K562 (cell line): Measurements from ENCODE around the gene SPATA19. TPM values are rescaled to one million over a fixed set of nuclear protein-coding genes. Genes with fewer than 3 reads are reported as not detected.

Source experiments
- ATAC-seq: fragments of 200-7000 bp; cut with Tn5 transposase; 3 replicates; pipeline ENCODE4 v1.9.1; 2020; ENCODE audit warnings: moderate library complexity
- BruUV-seq: library from RNA; stranded (reverse); fragments of 400-500 nt; replicated peaks from 2 replicates; lab custom pipeline; 2021; lab: Mats Ljungman, UMichigan
- CTCF ChIA-PET: fragments of 300-600 bp; formaldehyde crosslinking; extraction: SDS; loops from one replicate; lab custom pipeline; 2021; ENCODE audit warnings: low intra/inter-chr PET ratio; lab: Yijun Ruan, JAX
- POLR2A ChIA-PET: fragments of 300-600, 350-650 bp; sonication (Branson Sonifier 250); formaldehyde crosslinking; extraction: SDS; loops from one replicate; lab custom pipeline; 2021; ENCODE audit warnings: antibody characterized with exemption, inconsistent platforms; lab: Yijun Ruan, JAX
- DNase-seq, 4 experiments: peaks; one replicate each; pipeline versions ENCODE4 v3.0.0 to v3.0.0-alpha.2; 2011 to 2018; ENCODE audit warnings: low spot score in 3 of 4, mixed read lengths in 3 of 4; ENCODE audit errors: extremely low read depth in 1 of 4
- FAIRE-seq: peaks from 2 replicates; lab custom pipeline; 2011; peaks lifted over from hg19 to GRCh38; lab: Jason Lieb, UNC
- H2AFZ ChIP-seq: 2 replicates; pipeline ENCODE4 v1.6.0; 2011; ENCODE audit warnings: low read depth, low read length, control low read depth, inconsistent platforms
- H3K27ac ChIP-seq: fragments of 200-600 bp; 3 replicates; pipeline ENCODE4 v1.8.0; 2011; ENCODE audit warnings: low read depth, mild to moderate bottlenecking, control low read depth, inconsistent platforms, low read length, moderate library complexity, mixed read lengths; ENCODE audit errors: extremely low read depth
- H3K27me3 ChIP-seq, 2 experiments: fragments of 300-600 bp in 1 of 2; 2 replicates in 1 of 2; 3 replicates in 1 of 2; pipeline versions ENCODE4 v1.6.0 to v1.8.0; 2011; ENCODE audit warnings: inconsistent platforms in 2 of 2, low read length in 2 of 2, mild to moderate bottlenecking in 1 of 2, mixed read lengths in 1 of 2, moderate library complexity in 1 of 2; ENCODE audit not compliant: control insufficient read depth in 2 of 2, insufficient read depth in 2 of 2
- H3K36me3 ChIP-seq: fragments of 300-600 bp; 3 replicates; pipeline ENCODE4 v1.8.0; 2011; ENCODE audit warnings: mild to moderate bottlenecking, low read length, inconsistent platforms; ENCODE audit not compliant: control insufficient read depth, insufficient read depth
- H3K4me1 ChIP-seq, 2 experiments: fragments of 200-600 bp in 1 of 2; replicated peaks in 1 of 2; 2 replicates in 1 of 2; 3 replicates in 1 of 2; pipeline versions ENCODE4 v1.5.1 to v1.8.0; 2011; ENCODE audit warnings: inconsistent platforms in 2 of 2, low read length in 2 of 2, mild to moderate bottlenecking in 1 of 2, mixed read lengths in 1 of 2, moderate library complexity in 1 of 2; ENCODE audit not compliant: control insufficient read depth in 2 of 2, insufficient read depth in 2 of 2
- H3K4me2 ChIP-seq: 2 replicates; pipeline ENCODE4 v1.6.1; 2011; ENCODE audit warnings: low read length, control low read depth, inconsistent platforms, mixed read lengths; ENCODE audit not compliant: insufficient read depth
- H3K4me3 ChIP-seq: fragments of 200-600 bp; sonication (generic), shearing (Covaris generic); 2 replicates; pipeline ENCODE4 v1.5.1; 2016; ENCODE audit warnings: control low read depth, inconsistent platforms
- H3K79me2 ChIP-seq: fragments of 200-600 bp; 3 replicates; pipeline ENCODE4 v1.8.0; 2011; ENCODE audit warnings: low read length, inconsistent platforms; ENCODE audit not compliant: control insufficient read depth, insufficient read depth
- H3K9ac ChIP-seq, 2 experiments: 2 replicates each; pipeline versions ENCODE4 v1.6.0 to v1.6.1; 2011; ENCODE audit warnings: low read depth in 2 of 2, low read length in 2 of 2, control low read depth in 1 of 2, inconsistent platforms in 1 of 2, mild to moderate bottlenecking in 1 of 2, mixed read lengths in 1 of 2; ENCODE audit not compliant: insufficient read depth in 1 of 2
- H3K9me1 ChIP-seq: one replicate; pipeline ENCODE4 v1.6.0; 2011; ENCODE audit warnings: inconsistent platforms, mild to moderate bottlenecking, low read length, moderate library complexity; ENCODE audit not compliant: control insufficient read depth, insufficient read depth
- H3K9me3 ChIP-seq: replicated peaks from 2 replicates; pipeline ENCODE4 v1.5.1; 2011; ENCODE audit warnings: low read depth, low read length, inconsistent platforms; ENCODE audit not compliant: control insufficient read depth, insufficient read depth
- H4K20me1 ChIP-seq: replicated peaks from 2 replicates; pipeline ENCODE4 v1.6.1; 2011; ENCODE audit warnings: low read length, inconsistent platforms, mixed read lengths; ENCODE audit not compliant: control insufficient read depth, insufficient read depth
- DIDO1 ChIP-seq: fragments of 450-650 bp; IDR thresholded peaks from 2 replicates; pipeline ENCODE4 v1.6.1; 2016; ENCODE audit warnings: low read depth, missing biosample characterization, missing genetic modification characterization
- FOXO4 ChIP-seq: fragments of 450-650 bp; formaldehyde crosslinking; IDR thresholded peaks from 2 replicates; pipeline ENCODE4 v1.4.0; 2020; ENCODE audit warnings: mild to moderate bottlenecking, moderate library complexity
- KAT7 ChIP-seq: sonication (generic); formaldehyde crosslinking; IDR thresholded peaks from 2 replicates; pipeline ENCODE4 v1.8.0; 2022; ENCODE audit warnings: missing genetic modification reagents, mild to moderate bottlenecking, borderline replicate concordance
- KLF16 ChIP-seq: IDR thresholded peaks from 2 replicates; pipeline ENCODE4 v1.6.1; 2016; ENCODE audit warnings: antibody characterized with exemption
- MYBL2 ChIP-seq, 2 experiments: fragments of 450-650 bp in 1 of 2; sonication (generic) in 1 of 2; formaldehyde crosslinking in 1 of 2; IDR thresholded peaks; 2 replicates each; pipeline versions ENCODE4 v1.6.1 to v1.8.1; 2017 to 2022; ENCODE audit warnings: borderline replicate concordance in 1 of 2, inconsistent platforms in 1 of 2, low read depth in 1 of 2, mild to moderate bottlenecking in 1 of 2, missing genetic modification reagents in 1 of 2, moderate library complexity in 1 of 2
- NEUROD1 ChIP-seq: fragments of 150-350 bp; IDR thresholded peaks from 2 replicates; pipeline ENCODE4 v1.6.1; 2014; ENCODE audit warnings: borderline replicate concordance, low read length, low read depth; ENCODE audit not compliant: partially characterized antibody
- PHF20 ChIP-seq: fragments of 450-650 bp; IDR thresholded peaks from 2 replicates; pipeline ENCODE4 v1.6.1; 2018; ENCODE audit not compliant: partially characterized antibody
- RFX1 ChIP-seq: fragments of 450-650 bp; IDR thresholded peaks from 2 replicates; pipeline ENCODE4 v1.6.1; 2016; ENCODE audit warnings: mild to moderate bottlenecking, moderate library complexity
- SIX5 ChIP-seq, 2 experiments: IDR thresholded peaks; 2 replicates each; pipeline ENCODE4 v1.6.1; 2011; ENCODE audit warnings: low read length in 2 of 2, borderline replicate concordance in 1 of 2, low read depth in 1 of 2, mild to moderate bottlenecking in 1 of 2, moderate library complexity in 1 of 2; ENCODE audit not compliant: insufficient read depth in 1 of 2
- VEZF1 ChIP-seq: fragments of 200-800 bp; sonication (Bioruptor generic); IDR thresholded peaks from 2 replicates; pipeline ENCODE4 v1.6.1; 2017; ENCODE audit warnings: missing genetic modification characterization, missing compliant biosample characterization
- ZBTB7A ChIP-seq: IDR thresholded peaks from 2 replicates; pipeline ENCODE4 v1.6.1; 2011; ENCODE audit warnings: low read depth, mild to moderate bottlenecking, low read length, moderate library complexity, borderline replicate concordance; ENCODE audit not compliant: control insufficient read depth
- ZNF551 ChIP-seq: fragments of 250-450 bp; sonication (Bioruptor Pico); IDR thresholded peaks from 2 replicates; pipeline ENCODE4 v1.5.0; 2021; ENCODE audit warnings: mild to moderate bottlenecking, moderate library complexity
- ZNF695 ChIP-seq: fragments of 450-650 bp; formaldehyde crosslinking; IDR thresholded peaks from 2 replicates; pipeline ENCODE4 v1.4.0; 2020; ENCODE audit warnings: mild to moderate bottlenecking, moderate library complexity
- WGBS: fragments of 100-300 bp; shearing (Covaris generic); methylation state at CpG from one replicate; pipeline ENCODE4 v1.1.6; 2016; ENCODE audit warnings: low coverage, mixed read lengths; ENCODE audit not compliant: insufficient coverage; ENCODE audit errors: missing lambda C conversion rate; 5-methylcytosine and 5-hydroxymethylcytosine counted together
- in situ Hi-C: fragments of 300-500 bp; cut with MboI; formaldehyde crosslinking; loops from 4 replicates; pipeline ENCODE4 v1.15.0; 2018; ENCODE audit warnings: inconsistent platforms, mixed read lengths
- intact Hi-C: fragments of 100-400 bp; cut with micrococcal nuclease; formaldehyde crosslinking; loops from 2 replicates; pipeline ENCODE4 v1.14.2; 2022
- polyA plus RNA-seq, 8 experiments: library from polyadenylated mRNA; depleted of rRNA in 4 of 8; stranded (reverse) in 5 of 8; unstranded in 3 of 8; fragments of >200 nt; fragmentation: Nextera tagmentation in 2 of 8; fragmentation: Illumina TruSeq in 1 of 8; extraction: Ambion mirVana in 2 of 8; extraction: Trizol in 1 of 8; gene quantifications; 2 replicates each; pipeline versions ENCODE4 v1.2.1 to v1.2.3, GENCODE V29; 2011 to 2014; ENCODE audit warnings: inconsistent platforms in 1 of 8, missing spikeins in 1 of 8
- total RNA-seq, 7 experiments: library from RNA; depleted of rRNA in 6 of 7; stranded (reverse); fragments of >200 nt in 6 of 7; fragmentation: Illumina TruSeq in 2 of 7; extraction: Trizol in 2 of 7; gene quantifications; 2 replicates each; pipeline versions ENCODE4 v1.2.1 to v1.2.3, GENCODE V29; 2011 to 2021; ENCODE audit warnings: low replicate concordance in 1 of 7

SPATA19 gene
- total and polyA plus RNA-seq, 9 of the 15 experiments (the other 6 are each of a cell fraction or from before 2014, with no cell fraction given): not detected

GRCh38 chr11:133842730-133843129 is 2.6 kb downstream of the SPATA19 start:
- no peak for FAIRE-seq
- no peaks in the 10 kb centered on the region for H3K9me1 ChIP-seq
- no peaks in the 10 kb centered on the region for H3K9me3 ChIP-seq
- no peaks in the 10 kb centered on the region for H3K4me1 ChIP-seq
- ChIA-PET CTCF (no interaction called here), POLR2A (interaction anchor here (0.8 kb wide), 1 partner anchor 13 kb away, joined by 3 read pairs; no protein-coding TSS in a partner anchor)
- H3K27me3 ChIP-seq: no peaks in the 10 kb centered on the region
- 0% methylated on average over 5 of the region's 5 CpGs for WGBS
- no peak overlapping the region for H3K9ac ChIP-seq
- no peak for ATAC-seq
- no peak overlapping the region for H3K4me3 ChIP-seq
- in situ Hi-C loops (loop anchor here (25.0 kb wide), 1 partner anchor 705 kb away; no protein-coding TSS in a partner anchor), intact Hi-C loops (no loop called here)
- no peak overlapping the region for H3K27ac ChIP-seq
- no peak for TF ChIP-seq FOXO4 (CRISPR knock-in tag)
- no peaks in the 10 kb centered on the region for H3K36me3 ChIP-seq
- H3K79me2 ChIP-seq: no peaks in the 10 kb centered on the region
- H4K20me1 ChIP-seq: no peaks in the 10 kb centered on the region
- H3K4me2 ChIP-seq: no peak overlapping the region
- no TSS peak for BruUV-seq
- no peak overlapping the region for H2AFZ ChIP-seq
- no peak for DNase-seq

- 0% methylated on average over 7 of the region's 7 CpGs for WGBS
- no peaks in the 10 kb centered on the region for H4K20me1 ChIP-seq
- H3K27me3 ChIP-seq: no peaks in the 10 kb centered on the region
- FAIRE-seq (no peak), DNase-seq (no peak), ATAC-seq (no peak)
- H3K9ac ChIP-seq: no peak overlapping the region
- no peaks in the 10 kb centered on the region for H3K9me1 ChIP-seq
- H3K79me2 ChIP-seq: no peaks in the 10 kb centered on the region
- no peak overlapping the region for H2AFZ ChIP-seq
- H3K36me3 ChIP-seq: no peaks in the 10 kb centered on the region
- ChIA-PET POLR2A (no interaction called here), CTCF (no interaction called here)
- H3K4me3 ChIP-seq: no peak overlapping the region
- no peaks in the 10 kb centered on the region for H3K9me3 ChIP-seq
- H3K4me1 ChIP-seq: no peaks in the 10 kb centered on the region
- no peak overlapping the region for H3K27ac ChIP-seq
- intact Hi-C loops: no loop called here
- H3K4me2 ChIP-seq: no peak overlapping the region
- BruUV-seq: no TSS peak
- in situ Hi-C loops: loop anchor here (25.0 kb wide), 1 partner anchor 705 kb away; no protein-coding TSS in a partner anchor
- no peak for TF ChIP-seq KAT7 (CRISPR knock-in tag)
- TF ChIP-seq DIDO1 (tag): no peak
- TF ChIP-seq ZNF551 (CRISPR knock-in tag): no peak
- no peak for TF ChIP-seq RFX1
- no peak for TF ChIP-seq ZBTB7A
- no peak for TF ChIP-seq MYBL2 (IDR thresholded peaks at IDR 0.05; ENCODE audit: low read depth)
- no peak for TF ChIP-seq MYBL2 (CRISPR knock-in tag; IDR thresholded peaks at IDR 0.05; ENCODE audit: borderline replicate concordance)
- TF ChIP-seq KLF16: no peak
- TF ChIP-seq NEUROD1: no peak
- no peak for TF ChIP-seq PHF20
- TF ChIP-seq VEZF1 (CRISPR knock-in tag): no peak
- TF ChIP-seq SIX5 (IDR thresholded peaks at IDR 0.05; ENCODE audit: borderline replicate concordance in 1 of 2, insufficient read depth in 1 of 2, low read depth in 1 of 2, low read length in 2 of 2): no peak
- no peak for TF ChIP-seq ZNF695 (CRISPR knock-in tag)
Observed at GRCh38 chr11:133842053-133842452, 3.3 kb downstream of the SPATA19 start.
